Esophagus mucosa (tissue), 1 donor: ENCODE results near the gene NUP153. TPM values are rescaled to one million over a fixed set of nuclear protein-coding genes. Genes with fewer than 3 reads are reported as not detected.
"Not testable (repeated sequence)": the region's sequence is repeated elsewhere in the genome, so short reads cannot be mapped to it uniquely, and the experiment has no call there.

Experiments
- ATAC-seq: fragments of 200-7000 bp; cut with Tn5 transposase; one replicate; pipeline ENCODE4 v1.9.1; 2020
- total RNA-seq: library from RNA; stranded (reverse); gene quantifications from one replicate; pipeline ENCODE4 v1.2.4, GENCODE V29; 2023
- donor health status: DM: yes; HTN: yes; CAD: no.

NUP153 gene
- 30.2 TPM for total RNA-seq

GRCh38 chr6:17706580-17707370, at the start of gene NUP153:
Gene NUP153 (minus strand): TSS chr6:17706925. CDS start chr6:17706387, 538 bp downstream.
- ATAC-seq, result peak; percentile 90

DNA sequence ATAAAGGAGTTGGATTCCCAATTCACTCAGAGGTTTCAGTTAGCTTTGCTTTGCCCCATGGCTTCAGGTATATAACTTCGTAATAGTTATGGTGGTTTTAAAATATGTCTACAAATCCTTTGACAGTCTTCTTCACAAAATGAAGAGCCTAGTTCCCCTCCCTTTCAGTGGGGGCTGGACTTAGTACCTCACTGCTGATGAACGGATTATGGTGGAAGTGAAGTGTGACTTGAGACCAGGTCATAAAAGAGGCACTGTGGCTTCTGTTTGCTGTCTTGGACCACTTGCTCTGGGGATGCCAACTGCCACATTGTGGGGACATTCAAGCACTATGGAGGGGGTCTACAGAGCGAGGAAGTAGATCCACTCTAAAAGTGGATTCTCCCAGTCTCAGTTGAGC, 47.5 kb upstream of the NUP153 start:
- no peak for ATAC-seq

- ATAC-seq, result not testable (repeated sequence)
Observed at GRCh38 chr6:17745324-17745723, 38.6 kb upstream of the NUP153 start.

- not testable (repeated sequence) for ATAC-seq
Observed at GRCh38 chr6:17744757-17745308, 38.1 kb upstream of the NUP153 start.

GRCh38 chr6:17744019-17744756, 37.5 kb upstream of the NUP153 start:
- ATAC-seq, result no peak

GRCh38 chr6:17741507-17741906, 34.8 kb upstream of the NUP153 start:
- ATAC-seq, result peak; percentile 99

DNA sequence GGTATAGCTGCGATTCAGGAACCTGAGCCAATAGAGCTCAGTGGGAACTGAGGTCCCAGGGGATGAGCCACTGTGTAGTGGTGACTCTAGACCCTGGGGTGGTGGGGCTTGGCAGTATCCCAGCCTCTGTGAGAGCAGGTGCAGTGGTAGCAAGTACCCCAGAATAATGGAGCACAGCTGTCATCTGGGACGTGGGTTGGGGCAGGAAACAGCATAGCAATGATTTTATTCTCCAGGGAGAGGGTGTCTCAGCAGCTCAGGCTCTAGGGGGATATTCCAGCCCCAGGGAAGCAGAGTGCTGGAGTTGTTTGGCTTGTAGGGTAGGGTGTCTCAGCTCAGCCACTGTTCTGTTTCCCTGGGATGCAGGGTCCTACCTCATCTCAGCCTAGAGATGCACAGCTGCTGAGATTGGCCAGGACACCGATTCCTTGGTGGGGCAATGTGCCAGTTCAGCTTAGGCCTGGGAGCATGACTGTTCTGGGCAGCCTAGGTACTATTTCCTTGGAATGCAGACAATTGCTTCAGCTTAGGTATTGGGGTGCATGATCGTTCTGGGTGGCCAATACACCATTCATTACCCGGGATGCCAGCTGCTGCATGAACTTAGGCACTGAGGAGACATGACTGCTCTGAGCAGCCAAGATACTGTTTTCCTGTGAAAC, 34.0 kb upstream of the NUP153 start:
- ATAC-seq, result peak; percentile 60

GRCh38 chr6:17737704-17738252, 31.1 kb upstream of the NUP153 start:
- no peak for ATAC-seq

DNA sequence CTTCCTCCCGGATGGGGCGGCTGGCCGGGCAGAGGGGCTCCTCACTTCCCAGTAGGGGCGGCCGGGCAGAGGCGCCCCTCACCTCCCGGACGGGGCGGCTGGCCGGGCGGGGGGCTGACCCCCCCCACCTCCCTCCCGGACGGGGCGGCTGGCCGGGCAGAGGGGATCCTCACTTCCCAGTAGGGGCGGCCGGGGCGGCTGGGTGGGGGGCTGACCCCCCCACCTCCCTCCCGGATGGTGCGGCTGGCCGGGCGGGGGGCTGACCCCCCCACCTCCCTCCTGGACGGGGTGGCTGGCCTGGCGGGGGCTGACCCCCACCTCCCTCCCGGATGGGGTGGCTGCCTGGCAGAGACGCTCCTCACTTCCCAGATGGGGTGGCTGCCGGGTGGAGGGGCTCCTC, 28.6 kb upstream of the NUP153 start:
- ATAC-seq, result not testable (repeated sequence)

DNA sequence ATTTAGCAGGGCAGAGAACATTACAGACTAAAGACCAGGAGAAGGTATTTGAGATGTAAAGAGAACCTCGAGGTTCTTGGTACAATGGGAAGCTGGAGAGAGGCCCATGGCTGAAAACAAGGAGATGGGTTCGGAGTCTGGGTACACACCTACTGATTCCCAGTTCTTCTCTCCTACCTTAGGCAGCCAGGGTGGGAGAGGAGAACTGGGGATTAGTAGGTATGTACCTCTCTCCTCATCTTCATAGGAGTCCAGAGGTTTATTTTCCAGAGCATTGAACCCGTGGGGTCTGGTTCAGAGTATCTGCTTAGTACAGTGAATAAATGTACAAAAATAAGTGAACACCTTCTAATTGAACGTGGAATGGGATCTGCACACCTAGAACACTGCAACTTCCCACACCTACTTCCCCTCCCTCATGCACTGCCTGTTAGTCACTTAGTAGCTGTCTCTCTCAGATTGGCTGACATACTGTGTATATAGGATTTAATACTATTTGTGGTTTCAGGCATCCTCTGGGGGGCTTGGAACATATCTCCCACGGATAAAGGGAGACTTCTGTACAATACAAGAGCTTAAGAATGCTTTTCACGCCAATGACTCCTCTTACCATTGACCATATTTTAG, 23.5 kb upstream of the NUP153 start:
- ATAC-seq, result peak; percentile 87

DNA sequence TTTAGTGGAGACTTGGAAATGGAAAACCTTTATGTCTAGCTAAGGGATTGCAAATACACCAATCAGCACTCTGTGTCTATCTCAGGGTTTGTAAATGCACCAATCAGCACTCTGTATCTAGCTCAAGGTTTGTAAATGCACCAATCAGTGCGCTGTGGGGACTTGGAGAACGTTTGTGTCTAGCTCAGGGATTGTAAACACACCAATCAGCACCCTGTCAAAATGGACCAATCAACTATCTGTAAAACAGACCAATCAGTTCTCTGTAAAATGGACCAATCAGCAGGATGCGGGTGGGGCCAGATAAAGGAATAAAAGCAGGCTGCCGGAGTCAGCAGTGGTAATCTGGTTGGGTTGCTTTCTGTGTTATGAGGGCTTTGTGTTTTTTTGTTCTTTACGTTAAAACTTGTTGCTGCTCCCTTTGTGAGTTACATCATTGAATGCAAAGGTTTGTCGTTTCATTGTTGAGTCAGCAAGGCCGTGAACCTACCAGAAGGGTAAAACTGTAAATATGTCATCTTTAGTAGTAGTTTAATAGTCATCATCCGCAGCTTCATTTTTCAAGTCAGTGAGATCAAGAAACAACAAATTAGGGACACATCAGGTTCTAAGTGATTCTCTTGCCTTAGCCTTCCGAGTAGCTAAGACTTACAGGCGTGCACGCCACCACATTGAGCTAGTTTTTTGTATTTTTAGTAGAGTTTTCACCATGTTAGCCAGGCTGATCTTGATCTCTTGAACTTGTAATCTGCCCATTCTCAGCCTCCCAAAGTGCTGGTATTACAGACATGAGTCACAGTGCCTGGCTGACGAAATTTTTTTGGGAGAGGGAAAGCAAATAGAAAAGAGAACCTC, 22.7 kb upstream of the NUP153 start:
- ATAC-seq, result peak; percentile 86

DNA sequence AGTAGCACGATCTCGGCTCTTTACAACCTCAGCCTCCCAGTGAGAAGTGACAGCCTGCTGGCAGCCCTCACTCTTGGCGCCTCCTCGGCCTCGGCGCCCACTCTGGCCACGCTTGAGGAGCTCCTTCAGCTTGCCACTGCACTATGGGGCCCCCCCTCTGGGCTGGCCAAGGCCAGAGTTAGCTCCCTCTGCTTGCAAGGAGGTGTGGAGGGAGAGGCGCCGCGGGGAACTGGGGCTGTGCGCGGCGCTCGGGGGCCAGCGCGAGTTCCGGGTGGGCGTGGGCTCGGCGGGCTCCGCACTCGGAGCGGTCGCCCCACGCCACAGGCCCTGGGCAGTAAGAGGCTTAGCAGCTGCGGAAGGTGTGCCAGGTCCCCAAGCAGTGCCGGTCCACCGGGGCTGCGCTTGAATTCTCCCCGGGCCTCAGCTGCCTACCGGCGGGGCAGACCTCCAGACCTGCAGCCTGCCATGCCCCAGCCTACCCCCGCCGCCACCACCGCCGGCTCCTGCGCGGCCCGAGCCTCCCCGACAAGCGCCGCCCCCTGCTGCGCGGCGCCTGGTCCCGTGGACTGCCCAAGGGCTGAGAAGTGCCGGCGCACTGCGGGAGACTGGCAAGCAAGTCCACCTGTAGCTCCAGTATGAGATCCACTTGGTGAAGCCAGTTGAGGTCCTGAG, 22.0 kb upstream of the NUP153 start:
- no peak for ATAC-seq

GRCh38 chr6:17725083-17725482, 18.4 kb upstream of the NUP153 start:
- ATAC-seq, result no peak

DNA sequence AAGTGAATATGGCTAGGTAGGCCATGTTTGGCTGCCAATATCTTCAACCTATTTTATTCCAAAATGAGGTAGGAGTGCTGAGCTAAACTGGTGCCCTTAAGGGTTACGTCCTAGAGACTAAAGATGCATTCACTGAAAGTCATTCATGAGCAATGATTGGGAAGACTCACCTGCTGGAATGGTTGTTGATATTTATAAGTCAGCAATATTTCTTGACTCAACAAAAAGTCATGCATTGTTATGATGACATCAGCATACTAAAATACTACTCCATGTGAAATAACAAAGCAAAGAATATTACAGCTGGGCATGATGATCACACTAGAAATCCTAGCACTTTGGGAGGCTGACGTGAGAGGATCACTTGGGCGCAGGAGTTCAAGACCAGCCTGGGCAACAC, 17.6 kb upstream of the NUP153 start:
- ATAC-seq, result no peak

- ATAC-seq, result no peak
Observed at GRCh38 chr6:17721671-17722070, 14.9 kb upstream of the NUP153 start.

- ATAC-seq, result no peak
Observed at GRCh38 chr6:17719323-17720041, 12.8 kb upstream of the NUP153 start.

- no peak for ATAC-seq
Observed at GRCh38 chr6:17716221-17716620, 9.5 kb upstream of the NUP153 start.

GRCh38 chr6:17714879-17715851, 8.4 kb upstream of the NUP153 start:
- ATAC-seq, result peak; percentile 55

GRCh38 chr6:17714177-17714576, 7.5 kb upstream of the NUP153 start:
- no peak for ATAC-seq
